ENCODE measurements around the gene PPIP5K1.

DNA sequence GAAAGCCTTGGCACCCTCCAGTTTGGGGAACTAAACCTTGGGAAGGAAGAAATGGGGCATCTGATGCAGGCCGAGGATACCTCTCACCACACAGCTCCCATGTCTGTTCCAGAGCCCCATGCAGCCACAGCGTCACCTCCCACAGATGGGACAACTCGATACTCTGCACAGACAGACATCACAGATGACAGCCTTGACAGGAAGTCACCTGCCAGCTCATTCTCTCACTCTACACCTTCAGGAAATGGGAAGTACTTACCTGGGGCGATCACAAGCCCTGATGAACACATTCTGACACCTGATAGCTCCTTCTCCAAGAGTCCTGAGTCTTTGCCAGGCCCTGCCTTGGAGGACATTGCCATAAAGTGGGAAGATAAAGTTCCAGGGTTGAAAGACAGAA is 64.9 kb downstream of the PPIP5K1 start:
- TF ChIP-seq POLR2AphosphoS5 (IDR thresholded peaks at IDR 0.05; ENCODE audit: low read depth, low read length) = no peak
- no peak for TF ChIP-seq TAF1 (IDR thresholded peaks at IDR 0.05; ENCODE audit: borderline replicate concordance, low read depth, low read length)
- TF ChIP-seq POLR2A (IDR thresholded peaks at IDR 0.05; ENCODE audit: low read depth, low read length) = no peak

Data from GM12892 (cell line).